ENCODE measurements around the gene TCERG1L. TPM values are rescaled to one million over a fixed set of nuclear protein-coding genes. Genes with fewer than 3 reads are reported as not detected.

TCERG1L gene
- total RNA-seq, 2 donors from 2014 or later, result 4.0 to 4.2 TPM

DNA sequence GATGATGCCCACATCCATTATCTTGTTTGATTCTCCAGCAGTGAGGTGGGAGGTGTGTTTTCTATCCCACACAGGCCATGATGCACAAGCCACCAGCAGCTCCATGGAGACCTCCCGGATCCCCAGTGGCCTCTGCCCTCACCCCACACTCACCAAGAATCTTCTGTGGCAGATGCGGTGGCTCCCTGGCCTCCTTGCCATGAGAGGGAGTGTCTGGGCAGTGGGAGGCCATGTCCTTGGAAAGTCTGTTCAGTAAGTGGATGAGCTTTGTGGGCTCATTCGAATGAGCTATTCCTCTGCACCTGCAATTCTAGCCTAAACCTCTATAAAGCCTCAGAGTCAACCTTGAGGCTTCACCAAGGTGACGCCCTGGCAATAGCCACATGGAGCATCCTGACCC lies 243.8 kb downstream of the TCERG1L start:
- ATAC-seq (no peak), DNase-seq (no peak)
- WGBS, 2 donors, result 66 to 80% methylated on average over 4 of the region's 4 CpGs
- H3K9me3 ChIP-seq, result no peaks in the 10 kb centered on the region
- intact Hi-C loops (cut with DNase I), result no loop called here
- no peaks in the 10 kb centered on the region for H3K4me1 ChIP-seq
- TF ChIP-seq, protein P1, sequence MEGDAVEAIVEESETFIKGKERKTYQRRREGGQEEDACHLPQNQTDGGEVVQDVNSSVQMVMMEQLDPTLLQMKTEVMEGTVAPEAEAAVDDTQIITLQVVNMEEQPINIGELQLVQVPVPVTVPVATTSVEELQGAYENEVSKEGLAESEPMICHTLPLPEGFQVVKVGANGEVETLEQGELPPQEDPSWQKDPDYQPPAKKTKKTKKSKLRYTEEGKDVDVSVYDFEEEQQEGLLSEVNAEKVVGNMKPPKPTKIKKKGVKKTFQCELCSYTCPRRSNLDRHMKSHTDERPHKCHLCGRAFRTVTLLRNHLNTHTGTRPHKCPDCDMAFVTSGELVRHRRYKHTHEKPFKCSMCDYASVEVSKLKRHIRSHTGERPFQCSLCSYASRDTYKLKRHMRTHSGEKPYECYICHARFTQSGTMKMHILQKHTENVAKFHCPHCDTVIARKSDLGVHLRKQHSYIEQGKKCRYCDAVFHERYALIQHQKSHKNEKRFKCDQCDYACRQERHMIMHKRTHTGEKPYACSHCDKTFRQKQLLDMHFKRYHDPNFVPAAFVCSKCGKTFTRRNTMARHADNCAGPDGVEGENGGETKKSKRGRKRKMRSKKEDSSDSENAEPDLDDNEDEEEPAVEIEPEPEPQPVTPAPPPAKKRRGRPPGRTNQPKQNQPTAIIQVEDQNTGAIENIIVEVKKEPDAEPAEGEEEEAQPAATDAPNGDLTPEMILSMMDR (IDR thresholded peaks at IDR 0.05), result no peak
- TF ChIP-seq POLR2A (IDR thresholded peaks at IDR 0.05), result no peak
- no peak overlapping the region for H3K27ac ChIP-seq
- no peaks in the 10 kb centered on the region for H3K36me3 ChIP-seq (replicated peaks in 1 of 2; ENCODE audit: insufficient read depth in 1 of 2, low read depth in 2 of 2)
- H3K27me3 ChIP-seq, result no peaks in the 10 kb centered on the region
- no peak overlapping the region for H3K4me3 ChIP-seq

DNA sequence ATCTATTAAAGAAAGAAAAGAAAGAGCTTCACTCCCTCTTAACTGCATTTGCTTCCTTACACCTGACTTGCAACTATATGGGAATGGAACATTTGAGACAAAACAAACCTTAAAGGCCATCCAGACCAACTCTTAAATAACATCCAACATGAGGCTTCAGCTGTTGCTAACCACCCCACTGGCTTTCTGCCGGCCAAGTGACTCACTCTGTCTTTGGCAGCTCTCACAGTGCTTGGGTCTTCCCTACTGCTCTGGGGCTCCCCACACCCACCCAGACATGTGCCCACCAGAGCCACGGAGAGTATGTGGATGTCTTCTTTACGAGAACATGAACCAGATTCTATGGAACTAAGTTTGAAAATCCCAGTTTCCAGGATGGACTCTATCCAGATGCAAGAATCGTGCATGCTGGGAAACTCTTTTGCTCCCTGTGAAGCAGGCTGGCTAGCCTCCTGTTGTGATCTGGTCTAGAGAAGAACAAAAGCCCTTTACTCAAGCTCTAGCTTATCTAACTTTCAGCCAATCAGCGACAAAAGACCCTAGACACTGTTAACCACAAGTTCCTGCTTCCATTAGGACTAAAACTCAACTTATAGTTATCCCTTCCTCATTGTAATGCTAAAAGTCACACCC lies 245.7 kb downstream of the TCERG1L start:
- no peak for ATAC-seq

DNA sequence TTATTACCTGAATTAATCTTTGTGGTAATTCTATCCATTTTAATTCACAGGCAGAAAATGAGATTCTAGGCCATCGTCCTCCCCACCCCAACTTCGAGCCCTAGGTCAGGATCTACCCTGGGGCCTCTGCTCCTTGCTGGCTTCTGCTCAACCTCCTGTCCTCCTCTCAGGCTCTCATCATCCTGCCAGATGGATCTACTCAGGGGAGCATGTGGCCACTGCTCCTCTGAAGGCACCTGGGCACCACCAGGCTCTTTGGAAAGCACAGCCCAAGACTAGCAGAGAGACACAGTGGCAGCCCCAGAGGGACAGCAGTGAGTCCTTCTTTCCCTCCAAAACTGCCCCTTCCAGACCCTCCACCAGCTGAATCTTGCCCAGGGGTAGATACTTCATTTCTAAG lies 248.2 kb downstream of the TCERG1L start:
- ATAC-seq (no peak), DNase-seq (no peak)
- H3K4me1 ChIP-seq, result no peaks in the 10 kb centered on the region
- H3K4me3 ChIP-seq, result no peak overlapping the region
- H3K27ac ChIP-seq, result no peak overlapping the region
- intact Hi-C loops (cut with DNase I), result no loop called here
- TF ChIP-seq POLR2A (IDR thresholded peaks at IDR 0.05), result no peak
- TF ChIP-seq, protein P1 (IDR thresholded peaks at IDR 0.05), result no peak
- H3K27me3 ChIP-seq, result no peaks in the 10 kb centered on the region
- 89% methylated on average over 2 of the region's 2 CpGs for WGBS, 2 donors
- no peaks in the 10 kb centered on the region for H3K36me3 ChIP-seq (replicated peaks in 1 of 2; ENCODE audit: insufficient read depth in 1 of 2, low read depth in 2 of 2)
- H3K9me3 ChIP-seq, result no peaks in the 10 kb centered on the region

More for the DNA sequence above, 245.7 kb downstream of the TCERG1L start:
- H3K9me3 ChIP-seq, result no peaks in the 10 kb centered on the region
- no peaks in the 10 kb centered on the region for H3K4me1 ChIP-seq
- no peaks in the 10 kb centered on the region for H3K36me3 ChIP-seq (replicated peaks in 1 of 2; ENCODE audit: insufficient read depth in 1 of 2, low read depth in 2 of 2)
- no peak overlapping the region for H3K4me3 ChIP-seq
- TF ChIP-seq POLR2A (IDR thresholded peaks at IDR 0.05), result no peak
- WGBS, 2 donors, result 37 to 48% methylated on average over 5 of the region's 5 CpGs
- no peak for DNase-seq
- intact Hi-C loops (cut with DNase I), result no loop called here
- no peaks in the 10 kb centered on the region for H3K27me3 ChIP-seq
- no peak overlapping the region for H3K27ac ChIP-seq

DNA sequence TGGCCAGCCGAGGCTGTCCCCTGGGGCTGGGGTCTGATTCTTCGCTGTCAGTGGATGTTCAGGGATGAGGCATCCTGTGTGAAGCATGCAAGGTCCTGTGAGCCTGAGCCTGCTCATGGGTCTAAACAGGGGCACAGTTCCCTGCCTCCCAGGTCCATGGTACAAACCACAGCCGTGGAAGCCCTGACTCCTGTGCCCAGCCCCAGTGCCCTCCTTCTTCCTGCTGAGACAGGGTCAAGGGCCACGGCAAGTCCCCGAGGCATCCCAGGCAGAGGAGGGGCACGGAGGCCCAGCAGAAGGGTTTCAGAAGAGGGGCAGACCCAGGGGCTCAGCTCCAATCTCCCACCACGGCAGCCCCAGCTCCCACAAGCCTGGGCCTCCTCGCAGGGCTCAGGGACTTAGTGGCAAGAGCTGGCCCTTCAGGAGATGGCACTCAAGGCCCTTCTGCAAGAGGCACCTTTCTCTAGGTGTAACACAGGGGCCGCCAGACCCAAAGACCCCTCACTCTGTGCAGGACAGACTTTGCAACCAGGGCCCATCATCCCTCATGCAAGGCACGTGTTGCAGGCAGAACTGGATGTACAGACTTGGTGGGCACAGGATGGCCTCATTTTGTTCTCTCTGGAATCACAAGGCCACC lies 248.8 kb downstream of the TCERG1L start:
- Histone ChIP-seq H3K27ac (no peak overlapping the region), H3K9me3 (no peaks in the 10 kb centered on the region), H3K4me1 (no peaks in the 10 kb centered on the region), H3K36me3 (replicated peaks in 1 of 2; ENCODE audit: insufficient read depth in 1 of 2, low read depth in 2 of 2) (no peaks in the 10 kb centered on the region), H3K4me3 (no peak overlapping the region), H3K27me3 (no peaks in the 10 kb centered on the region)
- WGBS, 2 donors, result 75 to 78% methylated on average over 3 to 10 of the region's 10 CpGs
- TF ChIP-seq, protein P1 (IDR thresholded peaks at IDR 0.05), result no peak
- no peak for TF ChIP-seq POLR2A (IDR thresholded peaks at IDR 0.05)
- ATAC-seq, result no peak
- intact Hi-C loops (cut with DNase I), result no loop called here
- no peak for DNase-seq

DNA sequence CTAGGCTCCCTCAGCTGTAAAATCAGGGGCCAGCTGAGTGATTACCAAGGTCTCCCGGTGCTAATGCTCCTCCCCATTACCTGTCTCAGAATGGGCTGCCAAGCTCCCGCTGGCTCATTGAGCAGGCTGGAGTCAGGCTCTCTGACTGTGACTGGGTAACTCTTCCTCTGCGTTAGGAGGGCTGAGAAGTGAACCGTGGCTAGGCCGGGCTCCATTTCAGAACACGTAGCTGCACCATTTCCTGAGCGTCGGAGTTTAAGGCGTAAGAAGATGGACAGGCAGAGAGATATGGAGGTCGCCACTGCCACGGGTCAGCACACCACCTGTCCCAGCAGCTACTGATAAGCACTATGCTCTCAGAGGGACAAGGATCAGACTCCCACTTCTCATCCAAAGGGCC lies 250.3 kb downstream of the TCERG1L start:
- intact Hi-C loops (cut with DNase I), result no loop called here
- H3K27ac ChIP-seq, result no peak overlapping the region
- WGBS, 2 donors, result 49 to 52% methylated on average over 11 of the region's 11 CpGs
- H3K36me3 ChIP-seq (replicated peaks in 1 of 2; ENCODE audit: insufficient read depth in 1 of 2, low read depth in 2 of 2), result no peaks in the 10 kb centered on the region
- ATAC-seq, result no peak
- H3K27me3 ChIP-seq, result no peaks in the 10 kb centered on the region
- no peak overlapping the region for H3K4me3 ChIP-seq
- H3K9me3 ChIP-seq, result no peaks in the 10 kb centered on the region
- H3K4me1 ChIP-seq, result no peaks in the 10 kb centered on the region
- no peak for TF ChIP-seq POLR2A (IDR thresholded peaks at IDR 0.05)
- TF ChIP-seq, protein P1 (IDR thresholded peaks at IDR 0.05), result no peak
- no peak for DNase-seq

Measured in body of pancreas (tissue), 4 donors.